HG03520 (cell line): Measurements from ENCODE around the gene NAT8.
"Not testable (repeated sequence)": the region's sequence is repeated elsewhere in the genome, so short reads cannot be mapped to it uniquely, and the experiment has no call there.

Experiments used
- ATAC-seq: cut with Tn5 transposase; IDR thresholded peaks from one replicate; pipeline ENCODE4 v1.9.1; 2021; ENCODE audit warnings: mild to moderate bottlenecking, moderate library complexity; ENCODE audit not compliant: unreplicated experiment

NAT8 gene

DNA sequence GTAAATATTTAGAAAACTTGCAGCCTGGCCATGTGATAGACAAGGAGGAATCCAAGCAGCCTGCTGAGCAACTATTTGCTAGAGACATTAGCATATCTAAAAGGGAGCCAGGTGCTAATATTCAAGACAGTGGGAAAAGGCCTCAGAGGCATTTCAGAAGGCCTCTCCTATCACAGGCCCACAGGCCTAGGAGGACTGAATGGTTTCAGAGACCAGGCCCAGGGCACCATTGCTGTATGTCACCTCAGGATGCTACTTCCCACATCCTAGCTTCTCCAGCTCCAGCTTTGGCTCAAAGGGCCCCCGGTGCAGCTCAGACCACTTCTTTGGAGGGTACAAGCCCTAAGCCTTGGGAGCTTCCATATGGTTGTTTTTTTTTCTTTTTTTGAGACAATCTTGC lies 3.8 kb downstream of the NAT8 start:
- no peak for ATAC-seq

DNA sequence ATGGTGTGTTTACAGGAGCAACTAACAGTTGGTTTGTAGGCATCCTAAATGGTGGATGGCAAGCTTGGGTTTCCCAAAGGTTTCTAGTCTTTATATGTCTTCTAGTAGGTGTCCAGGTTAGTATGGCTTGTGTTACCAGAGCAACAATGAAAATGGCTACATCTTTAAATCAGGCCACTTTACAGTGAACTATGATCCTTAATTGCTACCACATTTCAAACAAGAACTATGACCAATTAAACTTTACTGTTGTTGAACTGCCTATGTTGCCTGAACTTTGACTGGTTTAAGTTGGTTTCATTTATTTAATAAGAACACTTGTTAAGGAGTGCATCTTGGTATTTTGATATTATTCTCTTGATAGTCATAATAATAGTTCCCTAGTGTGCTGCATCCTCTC lies 5.2 kb downstream of the NAT8 start:
- ATAC-seq = not testable (repeated sequence)

DNA sequence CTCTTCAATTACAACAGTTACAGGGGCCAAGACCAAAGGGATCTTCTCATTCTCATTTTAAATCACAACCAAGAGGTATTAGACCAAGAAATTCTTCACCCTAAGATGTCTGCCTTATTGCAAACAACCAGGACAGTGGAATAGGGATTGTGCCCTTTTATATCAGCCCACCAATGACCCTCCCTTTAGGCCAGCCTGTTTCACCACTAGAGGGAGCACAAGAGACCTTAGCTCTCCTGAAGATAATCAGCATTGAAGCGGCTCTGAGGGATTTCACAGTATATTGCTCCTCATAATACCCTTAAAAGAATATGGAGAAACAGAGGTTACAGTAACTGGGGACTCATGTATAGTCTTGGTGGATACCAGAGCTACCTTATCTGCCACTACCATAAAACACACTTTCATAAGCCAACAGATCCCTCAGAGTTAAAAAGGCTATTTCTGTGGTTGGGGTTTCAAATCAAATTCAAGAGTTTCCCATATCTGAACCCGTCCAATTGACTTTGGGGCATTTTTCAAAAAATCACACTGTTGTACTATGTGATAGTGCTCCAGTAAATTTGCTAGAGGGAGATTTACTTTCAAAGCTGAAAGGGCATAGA lies 11.5 kb downstream of the NAT8 start:
- ATAC-seq = not testable (repeated sequence)

GRCh38 chr2:73628493-73628892 lies 13.7 kb downstream of the NAT8 start:
- ATAC-seq = peak; percentile 57

- ATAC-seq = not testable (repeated sequence)
Measured at GRCh38 chr2:73626237-73626636, 16.0 kb downstream of the NAT8 start.

DNA sequence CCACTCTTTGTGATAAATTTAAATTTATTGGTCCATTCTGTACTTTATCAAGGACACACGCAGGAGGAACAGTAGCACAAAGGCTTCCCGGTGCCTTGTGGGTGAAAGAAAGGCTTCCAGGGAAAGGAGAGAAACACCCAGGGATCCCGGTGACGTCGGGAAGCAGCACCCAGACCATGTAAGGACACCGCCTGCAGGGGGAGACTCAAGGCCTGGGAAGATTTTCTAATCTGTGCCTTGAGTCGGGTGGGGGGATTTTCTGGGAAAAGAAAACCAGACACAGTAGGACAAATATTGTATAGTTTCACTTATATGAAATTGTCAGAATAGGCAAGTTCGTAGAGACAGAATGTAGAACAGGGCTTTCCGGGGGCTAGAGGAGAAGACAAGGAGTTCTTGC lies 17.6 kb downstream of the NAT8 start:
- not testable (repeated sequence) for ATAC-seq

GRCh38 chr2:73624036-73624435 lies 18.2 kb downstream of the NAT8 start:
- not testable (repeated sequence) for ATAC-seq

GRCh38 chr2:73619925-73620324 lies 22.3 kb downstream of the NAT8 start:
- ATAC-seq = not testable (repeated sequence)

DNA sequence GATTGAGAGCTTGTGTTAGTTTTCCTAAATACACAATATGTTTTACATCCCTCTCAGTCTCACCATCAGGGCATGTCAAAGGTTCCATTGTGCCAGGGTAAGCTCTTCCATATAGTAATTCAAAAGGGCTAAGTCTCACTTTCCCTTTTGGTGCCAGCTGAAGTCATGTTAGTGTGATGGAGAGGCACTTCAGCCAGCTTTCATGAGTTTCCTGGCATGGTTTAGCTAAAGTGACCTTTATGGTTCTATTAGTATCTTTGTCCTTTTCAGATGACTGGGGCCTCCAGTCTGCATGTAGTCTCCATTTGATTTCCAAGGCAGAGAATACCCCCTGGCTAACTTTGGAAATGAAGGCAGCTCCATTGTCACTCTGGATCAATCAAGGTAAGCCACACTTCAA lies 27.2 kb downstream of the NAT8 start:
- ATAC-seq = no peak

DNA sequence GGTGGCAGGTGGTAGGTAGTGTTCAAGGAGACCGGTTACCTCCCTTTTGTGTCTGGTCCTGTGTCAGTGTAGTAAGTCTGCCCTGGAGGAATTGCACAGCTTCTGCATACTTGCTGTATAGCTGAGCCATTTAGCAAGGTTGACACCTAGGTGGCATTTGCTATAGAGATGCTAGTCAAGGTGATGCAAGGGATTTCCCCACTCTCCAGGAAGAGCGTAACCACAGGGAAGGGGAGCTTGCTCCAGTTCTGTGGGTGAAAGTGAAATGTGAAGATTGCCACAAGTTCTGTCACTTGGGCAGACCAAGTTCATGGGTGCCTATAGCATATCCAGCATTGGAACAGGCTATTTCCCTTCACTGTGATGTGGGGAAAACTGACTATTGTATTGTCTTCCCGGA lies 28.1 kb downstream of the NAT8 start:
- no peak for ATAC-seq

DNA sequence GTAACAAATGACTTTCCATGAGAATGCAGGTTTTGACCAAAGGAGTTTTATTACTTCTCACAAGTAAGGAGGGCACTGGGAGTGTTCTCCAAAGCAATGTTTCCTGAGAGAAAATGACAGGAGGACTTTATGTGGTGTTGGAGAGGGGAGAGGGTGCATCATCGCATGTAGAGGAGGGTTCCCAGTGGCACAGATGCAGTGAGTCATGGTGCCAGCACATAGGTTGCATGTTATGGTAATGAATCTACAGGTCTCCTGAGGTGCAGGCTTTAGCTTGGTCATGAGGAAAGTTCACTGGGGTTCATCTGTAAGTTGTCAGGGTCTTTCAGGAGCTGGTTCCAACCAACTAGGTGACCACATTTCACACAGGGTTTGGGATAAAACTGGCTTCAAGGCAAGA lies 30.4 kb downstream of the NAT8 start:
- no peak for ATAC-seq

GRCh38 chr2:73611193-73611592 lies 31.0 kb downstream of the NAT8 start:
- ATAC-seq = no peak

- ATAC-seq = no peak
Measured at GRCh38 chr2:73610111-73610510, 32.1 kb downstream of the NAT8 start.

- ATAC-seq = not testable (repeated sequence)
Measured at GRCh38 chr2:73604589-73604988, 37.6 kb downstream of the NAT8 start.

GRCh38 chr2:73603099-73603588 lies 39.1 kb downstream of the NAT8 start:
- ATAC-seq = peak; percentile 77

DNA sequence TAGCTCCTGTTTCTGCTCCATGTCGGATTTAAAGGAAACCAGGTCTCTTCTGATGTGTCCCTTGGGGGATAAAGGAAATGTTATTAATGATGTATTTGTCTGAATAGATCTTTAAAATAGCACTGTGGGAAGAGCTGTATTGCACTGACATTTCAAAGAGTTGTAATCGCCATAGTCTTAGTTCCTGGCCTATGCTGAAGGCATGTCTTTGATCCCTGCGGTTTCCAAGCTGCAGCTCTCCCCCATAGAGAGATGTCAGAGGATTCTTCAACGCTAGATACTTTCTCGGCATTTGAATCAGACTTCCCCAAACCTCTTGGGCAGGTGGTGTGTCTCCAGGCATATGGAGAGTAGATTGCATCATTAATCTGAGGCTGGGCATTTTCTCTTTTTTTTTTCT lies 40.4 kb downstream of the NAT8 start:
- ATAC-seq = no peak

DNA sequence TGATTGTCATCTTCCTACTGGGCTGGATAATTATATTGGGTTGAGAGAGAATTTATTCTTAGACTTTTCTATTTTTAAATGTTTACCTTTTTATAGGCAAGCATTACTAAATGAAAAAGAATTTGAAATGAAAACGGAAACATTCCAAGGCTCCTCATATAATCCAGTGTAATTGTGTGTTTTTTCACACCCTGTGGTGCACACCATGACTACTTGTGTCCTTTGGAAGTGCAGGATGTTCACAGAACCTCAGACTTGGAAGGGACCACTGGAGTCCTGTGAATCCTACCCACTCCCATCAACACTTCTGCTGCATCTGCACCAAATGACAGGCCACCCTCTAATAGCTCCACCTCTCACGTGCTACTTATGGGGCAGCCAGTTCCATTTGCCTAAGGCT lies 48.0 kb downstream of the NAT8 start:
- ATAC-seq = no peak

GRCh38 chr2:73593680-73594079 lies 48.5 kb downstream of the NAT8 start:
- no peak for ATAC-seq
